Activated naive CD8-positive, alpha-beta T cell treated with anti-CD3 and anti-CD28 coated beads, Interleukin-2, amount 50 U/mL, for 24 hours (primary cell): ENCODE measurements around the gene PRPH2.
"Not testable (repeated sequence)": the region's sequence is repeated elsewhere in the genome, so short reads cannot be mapped to it uniquely, and the experiment has no call there.

ENCODE experiments used
- ATAC-seq: fragments of 150-1000 bp; cut with Tn5 transposase; one replicate; pipeline ENCODE4 v1.10.0; 2021
- DNase-seq: peaks from one replicate; pipeline ENCODE4 v3.0.0; 2021
- H3K27ac Mint-ChIP-seq: one replicate; pipeline ENCODE4 v1.8.0; 2021; ENCODE audit warnings: mild to moderate bottlenecking, mixed read lengths
- H3K27me3 Mint-ChIP-seq: one replicate; pipeline ENCODE4 v1.8.0; 2021; ENCODE audit warnings: mixed read lengths
- H3K36me3 Mint-ChIP-seq: one replicate; pipeline ENCODE4 v1.8.0; 2021; ENCODE audit warnings: low read depth, mixed read lengths
- H3K4me1 Mint-ChIP-seq: one replicate; pipeline ENCODE4 v1.8.0; 2021; ENCODE audit warnings: mixed read lengths
- H3K4me3 Mint-ChIP-seq: one replicate; pipeline ENCODE4 v1.8.0; 2021; ENCODE audit warnings: mild to moderate bottlenecking, moderate library complexity, mixed read lengths
- H3K9me3 Mint-ChIP-seq: one replicate; pipeline ENCODE4 v1.8.0; 2021; ENCODE audit warnings: mixed read lengths

Gene PRPH2

GRCh38 chr6:42696526-42697267 is 25.7 kb downstream of the PRPH2 start:
- H3K27ac Mint-ChIP-seq: no peak overlapping the region
- no peaks in the 10 kb centered on the region for H3K27me3 Mint-ChIP-seq
- no peak for ATAC-seq
- peaks cover 27% of the 10 kb centered on the region for H3K4me1 Mint-ChIP-seq
- H3K36me3 Mint-ChIP-seq: peaks cover 20% of the 10 kb centered on the region
- H3K9me3 Mint-ChIP-seq: no peaks in the 10 kb centered on the region
- DNase-seq: no peak
- no peak overlapping the region for H3K4me3 Mint-ChIP-seq

DNA sequence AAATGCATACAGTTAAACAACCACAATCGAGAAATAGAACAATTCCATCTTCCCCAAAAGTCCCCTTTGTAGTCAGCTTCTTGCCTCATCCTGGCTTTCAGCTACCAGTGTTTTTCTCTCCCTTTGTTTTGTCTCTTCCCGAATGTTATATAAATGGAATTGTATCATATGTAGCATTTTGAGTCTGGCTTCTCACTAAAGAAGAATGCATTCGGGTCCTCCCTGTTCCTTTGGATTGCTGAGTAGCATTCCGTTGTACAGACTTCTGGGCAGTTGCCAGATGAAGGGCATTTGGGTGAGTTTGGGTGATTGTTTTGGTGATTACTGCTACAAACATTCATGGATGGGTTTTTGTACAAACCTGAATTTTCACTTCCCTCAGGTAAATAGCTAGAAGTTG is 27.8 kb downstream of the PRPH2 start:
- Mint-ChIP-seq H3K4me1 (peaks cover 37% of the 10 kb centered on the region), H3K27me3 (no peaks in the 10 kb centered on the region), H3K4me3 (no peak overlapping the region), H3K27ac (peak overlapping the region; percentile 11), H3K36me3 (peaks cover 28% of the 10 kb centered on the region), H3K9me3 (no peaks in the 10 kb centered on the region)
- no peak for ATAC-seq
- DNase-seq: no peak

DNA sequence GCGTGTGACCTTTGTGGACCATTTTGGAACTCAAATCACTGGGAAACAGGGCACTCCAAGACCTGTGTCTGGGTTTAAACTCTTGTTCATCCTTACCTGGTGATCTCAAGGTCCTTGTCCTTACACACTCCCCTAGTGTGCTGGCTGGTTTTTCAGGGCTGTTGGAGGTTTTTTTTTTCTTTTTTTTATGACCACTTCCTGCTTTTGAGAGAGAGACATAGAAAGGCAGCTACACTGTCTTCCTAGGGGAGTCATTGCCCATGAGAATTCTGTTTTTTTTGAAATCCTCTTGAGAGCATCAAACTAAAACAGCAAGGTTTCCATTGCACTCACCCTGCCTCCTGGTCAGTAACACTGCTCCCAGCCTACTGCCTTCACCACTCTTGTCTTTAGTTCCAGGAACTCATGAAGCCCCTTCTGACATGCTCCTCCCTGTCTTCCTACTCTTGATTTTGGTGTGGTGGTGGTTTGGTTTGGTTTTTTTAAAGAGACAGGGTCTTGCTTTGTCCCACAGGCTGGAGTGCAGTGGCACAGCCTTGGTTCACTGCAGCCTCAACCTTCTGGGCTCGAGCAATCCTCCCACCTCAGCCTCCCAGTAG is 28.6 kb downstream of the PRPH2 start:
- Mint-ChIP-seq H3K4me3 (no peak overlapping the region), H3K9me3 (no peaks in the 10 kb centered on the region), H3K4me1 (peaks cover 37% of the 10 kb centered on the region), H3K36me3 (peaks cover 34% of the 10 kb centered on the region), H3K27ac (peak overlapping the region; percentile 70), H3K27me3 (no peaks in the 10 kb centered on the region)
- peak; percentile 11 for ATAC-seq
- no peak for DNase-seq

DNA sequence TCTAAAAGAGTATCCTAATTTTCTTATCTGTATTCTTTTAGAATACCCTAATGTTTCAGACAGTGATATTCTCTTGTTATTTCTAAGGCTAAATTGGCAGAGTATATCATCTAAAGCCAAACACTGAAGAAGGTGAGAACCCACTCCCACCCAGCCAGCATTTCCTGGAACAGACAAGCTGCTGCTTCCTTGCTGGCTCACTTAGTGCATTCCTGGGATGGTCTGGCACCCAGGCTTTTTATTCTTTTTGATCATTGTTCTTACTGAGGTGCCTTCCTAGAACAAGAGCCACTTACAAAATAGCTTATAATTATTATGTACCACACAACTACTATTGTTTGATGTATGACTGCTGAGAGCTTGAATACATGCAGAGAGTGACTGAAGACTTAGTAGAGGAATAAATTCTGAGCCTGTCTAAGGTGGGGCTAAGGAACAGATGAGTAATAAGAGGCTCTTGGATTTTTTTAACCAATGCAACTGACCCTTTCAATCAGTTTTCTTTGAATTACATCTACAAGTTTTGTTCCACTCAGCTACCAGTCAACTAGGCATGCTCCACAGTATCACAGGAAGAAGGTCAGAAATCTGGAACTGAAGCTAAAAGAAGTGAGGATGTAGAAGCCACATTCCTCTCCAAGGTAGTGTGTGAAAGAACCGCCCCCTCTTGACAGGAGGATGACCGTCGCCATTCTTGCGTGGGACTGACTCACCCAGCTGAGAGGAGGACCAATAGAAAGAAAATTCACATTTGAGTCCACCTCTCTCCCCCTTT is 30.1 kb downstream of the PRPH2 start:
- Mint-ChIP-seq H3K4me3 (no peak overlapping the region), H3K9me3 (no peaks in the 10 kb centered on the region), H3K27ac (peak overlapping the region; percentile 73), H3K27me3 (no peaks in the 10 kb centered on the region), H3K36me3 (peaks cover 42% of the 10 kb centered on the region), H3K4me1 (peaks cover 37% of the 10 kb centered on the region)
- ATAC-seq (peak; percentile 78), DNase-seq (peak; percentile 22)

DNA sequence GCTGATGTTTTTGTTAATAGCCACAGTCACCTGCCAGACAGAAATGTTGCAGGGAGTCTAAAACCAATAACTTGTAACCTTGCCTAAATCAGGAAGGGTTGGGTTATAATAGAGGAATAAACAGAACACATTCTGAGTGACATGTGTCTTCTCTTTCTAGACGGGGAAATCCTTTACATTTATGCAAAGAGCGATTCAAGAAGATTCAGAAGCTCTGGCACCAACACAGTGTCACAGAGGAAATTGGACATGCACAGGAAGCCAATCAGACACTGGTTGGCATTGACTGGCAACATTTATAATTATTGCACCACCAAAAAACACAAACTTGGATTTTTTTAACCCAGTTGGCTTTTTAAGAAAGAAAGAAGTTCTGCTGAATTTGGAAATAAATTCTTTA is 31.5 kb downstream of the PRPH2 start:
- peak overlapping the region; percentile 47 for H3K27ac Mint-ChIP-seq
- no peaks in the 10 kb centered on the region for H3K27me3 Mint-ChIP-seq
- ATAC-seq (no peak), DNase-seq (no peak)
- peaks cover 48% of the 10 kb centered on the region for H3K36me3 Mint-ChIP-seq
- H3K4me3 Mint-ChIP-seq: no peak overlapping the region
- peaks cover 37% of the 10 kb centered on the region for H3K4me1 Mint-ChIP-seq
- no peaks in the 10 kb centered on the region for H3K9me3 Mint-ChIP-seq

DNA sequence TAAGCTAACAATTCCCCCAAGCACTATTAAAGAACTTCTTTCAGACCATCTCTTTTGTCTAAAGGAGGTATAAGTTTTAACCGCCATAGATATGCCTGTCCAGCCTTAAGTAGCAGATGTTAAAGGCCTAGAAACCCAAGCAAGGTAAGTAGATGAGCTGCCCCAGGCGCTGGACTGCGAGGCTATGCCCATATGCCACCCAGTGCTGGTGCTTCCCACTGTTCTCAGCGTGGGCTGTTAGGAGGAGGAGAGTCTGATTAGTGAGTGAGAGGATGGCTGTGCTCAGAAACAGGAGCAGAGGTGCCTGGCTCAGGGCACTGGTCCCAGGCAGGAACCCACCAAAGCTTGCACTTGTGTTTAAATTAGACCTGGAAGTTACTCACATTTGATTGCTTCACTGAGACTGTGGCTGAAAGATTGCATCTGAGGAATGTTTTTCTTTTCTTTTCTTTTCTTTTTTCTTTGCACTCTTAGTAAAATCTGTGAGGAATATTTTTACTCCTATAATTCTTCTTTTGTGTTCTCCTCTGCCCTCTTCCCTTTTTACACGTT is 32.2 kb downstream of the PRPH2 start:
- peaks cover 37% of the 10 kb centered on the region for H3K4me1 Mint-ChIP-seq
- no peaks in the 10 kb centered on the region for H3K9me3 Mint-ChIP-seq
- H3K27me3 Mint-ChIP-seq: no peaks in the 10 kb centered on the region
- peak overlapping the region; percentile 47 for H3K27ac Mint-ChIP-seq
- no peak overlapping the region for H3K4me3 Mint-ChIP-seq
- ATAC-seq (no peak), DNase-seq (no peak)
- H3K36me3 Mint-ChIP-seq: peaks cover 52% of the 10 kb centered on the region

GRCh38 chr6:42689371-42689770 is 33.0 kb downstream of the PRPH2 start:
- Mint-ChIP-seq H3K9me3 (no peaks in the 10 kb centered on the region), H3K27ac (peak overlapping the region; percentile 49), H3K27me3 (no peaks in the 10 kb centered on the region), H3K4me3 (no peak overlapping the region), H3K36me3 (peaks cover 54% of the 10 kb centered on the region), H3K4me1 (peaks cover 35% of the 10 kb centered on the region)
- ATAC-seq (no peak), DNase-seq (no peak)

- Mint-ChIP-seq H3K9me3 (no peaks in the 10 kb centered on the region), H3K4me3 (no peak overlapping the region), H3K36me3 (peaks cover 50% of the 10 kb centered on the region), H3K4me1 (peaks cover 25% of the 10 kb centered on the region), H3K27me3 (no peaks in the 10 kb centered on the region), H3K27ac (peak overlapping the region; percentile 9)
- no peak for ATAC-seq
- DNase-seq: no peak
Measured at GRCh38 chr6:42688281-42688680, 34.1 kb downstream of the PRPH2 start.

- no peaks in the 10 kb centered on the region for H3K27me3 Mint-ChIP-seq
- no peak overlapping the region for H3K27ac Mint-ChIP-seq
- H3K4me1 Mint-ChIP-seq: no peaks in the 10 kb centered on the region
- no peak for ATAC-seq
- H3K4me3 Mint-ChIP-seq: no peak overlapping the region
- peaks cover 53% of the 10 kb centered on the region for H3K36me3 Mint-ChIP-seq
- no peaks in the 10 kb centered on the region for H3K9me3 Mint-ChIP-seq
- DNase-seq: no peak
Measured at GRCh38 chr6:42679358-42679757, 43.0 kb downstream of the PRPH2 start.

DNA sequence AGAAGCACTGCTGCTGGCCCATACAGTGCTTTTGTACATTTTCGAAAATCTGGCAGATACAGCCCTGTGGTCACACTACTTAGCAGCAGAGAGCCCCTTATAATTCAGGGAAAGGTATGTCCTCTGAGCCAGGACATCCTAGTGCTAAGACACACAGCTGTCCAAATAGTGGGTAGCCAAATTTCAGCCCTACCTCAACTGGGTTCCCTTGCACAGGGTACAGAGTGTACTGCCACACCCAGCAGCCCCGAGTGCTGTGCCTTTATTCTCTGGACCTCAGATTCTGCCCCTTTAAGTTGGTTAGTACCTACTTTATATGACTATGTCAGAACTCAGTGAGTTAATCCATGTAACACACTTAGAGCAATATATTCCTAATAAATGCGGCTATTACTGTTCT is 47.6 kb downstream of the PRPH2 start:
- DNase-seq: no peak
- no peak overlapping the region for H3K27ac Mint-ChIP-seq
- peaks cover 59% of the 10 kb centered on the region for H3K36me3 Mint-ChIP-seq
- no peaks in the 10 kb centered on the region for H3K9me3 Mint-ChIP-seq
- peaks cover 17% of the 10 kb centered on the region for H3K4me1 Mint-ChIP-seq
- H3K27me3 Mint-ChIP-seq: no peaks in the 10 kb centered on the region
- H3K4me3 Mint-ChIP-seq: no peak overlapping the region
- no peak for ATAC-seq

GRCh38 chr6:42674368-42674767 is 48.0 kb downstream of the PRPH2 start:
- H3K27me3 Mint-ChIP-seq, H3K4me3 Mint-ChIP-seq, ATAC-seq, DNase-seq, H3K9me3 Mint-ChIP-seq, H3K27ac Mint-ChIP-seq: not testable (repeated sequence)
- Mint-ChIP-seq H3K36me3 (peaks cover 58% of the 10 kb centered on the region), H3K4me1 (peaks cover 17% of the 10 kb centered on the region)

GRCh38 chr6:42664718-42665117 is 57.7 kb downstream of the PRPH2 start:
- Mint-ChIP-seq H3K4me3 (no peak overlapping the region), H3K27ac (no peak overlapping the region), H3K27me3 (no peaks in the 10 kb centered on the region), H3K9me3 (no peaks in the 10 kb centered on the region), H3K4me1 (no peaks in the 10 kb centered on the region), H3K36me3 (peaks cover 53% of the 10 kb centered on the region)
- DNase-seq: no peak
- ATAC-seq: no peak

GRCh38 chr6:42661540-42662153 is 60.8 kb downstream of the PRPH2 start:
- H3K27me3 Mint-ChIP-seq: no peaks in the 10 kb centered on the region
- ATAC-seq (peak; percentile 76), DNase-seq (peak; percentile 81)
- no peaks in the 10 kb centered on the region for H3K9me3 Mint-ChIP-seq
- H3K27ac Mint-ChIP-seq: peak overlapping the region; percentile 8
- peaks cover 47% of the 10 kb centered on the region for H3K36me3 Mint-ChIP-seq
- H3K4me3 Mint-ChIP-seq: no peak overlapping the region
- no peaks in the 10 kb centered on the region for H3K4me1 Mint-ChIP-seq

DNA sequence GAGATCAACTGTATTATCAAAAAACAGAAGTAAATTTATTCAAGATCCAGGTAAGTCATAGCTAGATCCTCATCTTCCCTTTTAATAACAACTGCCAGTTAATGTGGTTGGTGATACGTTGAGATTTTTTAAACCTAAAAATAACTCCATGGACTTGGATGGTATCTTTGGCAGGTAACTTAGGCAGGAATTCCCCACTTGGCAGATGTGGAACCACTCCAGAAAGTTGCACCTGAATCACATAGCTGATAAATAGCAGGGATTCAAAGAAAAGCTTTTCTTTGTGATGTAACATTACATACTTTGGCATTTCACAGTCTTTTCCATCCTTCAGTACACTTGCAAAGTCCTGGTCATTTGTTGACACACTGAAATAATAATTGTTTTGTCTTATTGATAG is 62.6 kb downstream of the PRPH2 start:
- H3K27ac Mint-ChIP-seq: no peak overlapping the region
- H3K36me3 Mint-ChIP-seq: peaks cover 38% of the 10 kb centered on the region
- no peaks in the 10 kb centered on the region for H3K9me3 Mint-ChIP-seq
- no peak for DNase-seq
- no peak for ATAC-seq
- H3K4me1 Mint-ChIP-seq: no peaks in the 10 kb centered on the region
- H3K4me3 Mint-ChIP-seq: no peak overlapping the region
- H3K27me3 Mint-ChIP-seq: no peaks in the 10 kb centered on the region
